OCI-LY3 (cell line): ENCODE measurements around the gene DNAAF8.

Experiments used
- H2AFZ ChIP-seq: fragments of 200-600, 300-600 bp; shearing (Covaris generic); 2 replicates; pipeline ENCODE4 v1.6.0; 2014; ENCODE audit warnings: antibody characterized with exemption, low read depth, low read length
- H3K27ac ChIP-seq: fragments of 200-600, 300-600 bp; sonication (generic); 2 replicates; pipeline ENCODE4 v1.5.1; 2014; ENCODE audit warnings: mild to moderate bottlenecking, low read length, moderate library complexity, mixed read lengths
- H3K27me3 ChIP-seq: fragments of 200-600, 300-600 bp; sonication (generic); 2 replicates; pipeline ENCODE4 v1.6.1; 2014; ENCODE audit warnings: low read depth, low read length, mixed read lengths
- H3K36me3 ChIP-seq: fragments of 200-600, 300-600 bp; sonication (generic); replicated peaks from 2 replicates; pipeline ENCODE3; 2014; ENCODE audit warnings: low read depth, low read length, mixed read lengths
- H3K4me1 ChIP-seq: fragments of 300-600, 200-600 bp; sonication (generic); 2 replicates; pipeline ENCODE4 v1.6.1; 2014; ENCODE audit warnings: low read length, mixed read lengths
- H3K4me2 ChIP-seq: fragments of 200-600, 300-600 bp; sonication (generic); 2 replicates; pipeline ENCODE4 v1.6.1; 2014; ENCODE audit warnings: low read length, mixed read lengths
- H3K4me3 ChIP-seq: fragments of 300-600, 200-600 bp; sonication (generic); 2 replicates; pipeline ENCODE4 v1.5.1; 2014; ENCODE audit warnings: antibody characterized with exemption, mild to moderate bottlenecking, low read length, moderate library complexity
- H3K79me2 ChIP-seq: fragments of 300-600, 200-600 bp; shearing (Covaris generic); 2 replicates; pipeline ENCODE4 v1.6.1; 2014; ENCODE audit warnings: mild to moderate bottlenecking, low read length, mixed read lengths
- H3K9ac ChIP-seq: fragments of 300-600, 200-600 bp; shearing (Covaris generic); 2 replicates; pipeline ENCODE4 v1.6.0; 2014; ENCODE audit warnings: mild to moderate bottlenecking, low read length, moderate library complexity
- H3K9me3 ChIP-seq: fragments of 200-600, 300-600 bp; shearing (Covaris generic); 2 replicates; pipeline ENCODE4 v1.6.1; 2014; ENCODE audit warnings: low read length, mixed read lengths; ENCODE audit not compliant: insufficient read depth
- H4K20me1 ChIP-seq: fragments of 200-600, 300-600 bp; sonication (generic); 2 replicates; pipeline ENCODE4 v1.6.1; 2016; ENCODE audit warnings: low read length, mixed read lengths; ENCODE audit not compliant: insufficient read depth
- EZH2phosphoT487 ChIP-seq: fragments of 200-600 bp; shearing (Covaris generic); IDR thresholded peaks from 2 replicates; pipeline ENCODE4 v1.6.1; 2018; ENCODE audit warnings: antibody characterized with exemption, mixed run types, low read depth
- TF ChIP-seq, protein P1 (sequence below): fragments of 200-600, 300-600 bp; sonication (generic); IDR thresholded peaks from 2 replicates; pipeline ENCODE4 v1.5.1; 2014; ENCODE audit warnings: antibody characterized with exemption, low read length, low read depth

The DNAAF8 gene

DNA sequence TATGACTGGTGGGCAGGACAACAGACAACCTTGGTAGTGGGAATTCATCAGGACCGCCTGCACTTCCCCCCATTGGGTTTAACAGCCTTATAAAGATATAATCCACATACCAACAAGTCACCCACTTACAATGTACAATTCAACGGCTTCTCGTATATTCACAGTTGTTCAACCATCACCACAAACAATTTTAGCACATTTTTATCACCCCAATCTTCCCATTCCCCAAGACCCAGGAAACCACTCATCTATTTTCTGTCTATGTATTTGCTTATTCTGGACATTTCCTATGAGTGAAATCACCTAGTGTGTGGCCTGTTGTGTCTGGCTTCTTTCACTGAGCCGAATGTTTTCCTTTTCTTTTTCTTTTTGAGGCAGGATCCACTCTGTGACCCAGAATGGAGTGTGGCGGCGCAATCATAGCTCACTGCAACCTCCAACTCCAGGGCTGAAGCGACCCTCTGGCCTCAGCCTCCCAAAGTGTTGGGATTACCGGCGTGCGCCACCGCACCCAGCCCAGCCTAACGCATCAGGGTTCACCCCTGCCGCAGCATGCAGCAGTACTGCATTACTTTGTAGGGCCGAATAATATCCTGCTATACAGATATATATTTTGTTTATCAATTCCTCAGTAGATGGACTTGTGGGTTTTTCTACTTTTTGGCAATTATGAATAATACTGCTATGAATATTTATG lies 11.1 kb upstream of the DNAAF8 start:
- TF ChIP-seq, protein P1, sequence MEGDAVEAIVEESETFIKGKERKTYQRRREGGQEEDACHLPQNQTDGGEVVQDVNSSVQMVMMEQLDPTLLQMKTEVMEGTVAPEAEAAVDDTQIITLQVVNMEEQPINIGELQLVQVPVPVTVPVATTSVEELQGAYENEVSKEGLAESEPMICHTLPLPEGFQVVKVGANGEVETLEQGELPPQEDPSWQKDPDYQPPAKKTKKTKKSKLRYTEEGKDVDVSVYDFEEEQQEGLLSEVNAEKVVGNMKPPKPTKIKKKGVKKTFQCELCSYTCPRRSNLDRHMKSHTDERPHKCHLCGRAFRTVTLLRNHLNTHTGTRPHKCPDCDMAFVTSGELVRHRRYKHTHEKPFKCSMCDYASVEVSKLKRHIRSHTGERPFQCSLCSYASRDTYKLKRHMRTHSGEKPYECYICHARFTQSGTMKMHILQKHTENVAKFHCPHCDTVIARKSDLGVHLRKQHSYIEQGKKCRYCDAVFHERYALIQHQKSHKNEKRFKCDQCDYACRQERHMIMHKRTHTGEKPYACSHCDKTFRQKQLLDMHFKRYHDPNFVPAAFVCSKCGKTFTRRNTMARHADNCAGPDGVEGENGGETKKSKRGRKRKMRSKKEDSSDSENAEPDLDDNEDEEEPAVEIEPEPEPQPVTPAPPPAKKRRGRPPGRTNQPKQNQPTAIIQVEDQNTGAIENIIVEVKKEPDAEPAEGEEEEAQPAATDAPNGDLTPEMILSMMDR: no peak
- TF ChIP-seq EZH2phosphoT487: no peak
- Histone ChIP-seq H3K27me3 (no peaks in the 10 kb centered on the region), H3K9me3 (no peaks in the 10 kb centered on the region), H2AFZ (no peak overlapping the region), H3K79me2 (no peaks in the 10 kb centered on the region), H3K27ac (no peak overlapping the region), H3K36me3 (peaks cover 2% of the 10 kb centered on the region), H3K4me3 (no peak overlapping the region), H3K9ac (no peak overlapping the region), H3K4me1 (0 out of 2 replicates have a peak, but pooled peaks cover 3% of the 10 kb centered on the region), H3K4me2 (no peak overlapping the region), H4K20me1 (no peaks in the 10 kb centered on the region)

DNA sequence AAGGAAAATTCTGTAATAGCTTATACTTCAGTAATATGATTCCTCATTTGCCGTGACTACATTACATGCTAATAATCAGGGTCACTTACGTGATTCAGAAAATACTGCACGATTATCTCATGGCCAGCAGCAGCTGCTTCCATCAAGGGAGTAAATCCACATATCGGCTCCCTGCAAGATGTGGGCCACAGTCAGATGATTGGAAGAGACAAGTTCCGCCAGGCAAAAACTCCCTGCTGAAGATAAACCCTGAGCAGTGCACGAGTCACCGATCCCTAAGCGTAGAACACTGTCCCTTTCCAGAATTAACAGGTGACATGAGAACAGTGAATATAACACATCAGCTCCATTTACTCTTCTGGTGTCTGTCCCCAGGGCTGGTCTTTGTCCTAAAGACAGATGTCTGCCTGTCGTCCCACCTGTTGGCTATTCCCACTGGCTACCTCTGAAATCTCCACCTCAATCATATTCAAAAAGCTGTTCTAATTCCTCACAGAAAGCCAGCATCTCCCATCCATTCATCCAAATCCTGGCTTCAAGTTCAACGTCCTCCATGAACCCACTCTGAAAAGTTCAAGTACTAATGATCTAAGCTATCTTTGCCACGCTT lies 9.6 kb upstream of the DNAAF8 start:
- no peak overlapping the region for H3K4me2 ChIP-seq
- H3K36me3 ChIP-seq: peaks cover 2% of the 10 kb centered on the region
- no peaks in the 10 kb centered on the region for H3K79me2 ChIP-seq
- no peak overlapping the region for H2AFZ ChIP-seq
- TF ChIP-seq EZH2phosphoT487: no peak
- TF ChIP-seq, protein P1: no peak
- no peak overlapping the region for H3K4me3 ChIP-seq
- no peaks in the 10 kb centered on the region for H3K9me3 ChIP-seq
- H4K20me1 ChIP-seq: no peaks in the 10 kb centered on the region
- no peaks in the 10 kb centered on the region for H3K27me3 ChIP-seq
- no peak overlapping the region for H3K9ac ChIP-seq
- no peaks in the 10 kb centered on the region for H3K4me1 ChIP-seq
- H3K27ac ChIP-seq: no peak overlapping the region

DNA sequence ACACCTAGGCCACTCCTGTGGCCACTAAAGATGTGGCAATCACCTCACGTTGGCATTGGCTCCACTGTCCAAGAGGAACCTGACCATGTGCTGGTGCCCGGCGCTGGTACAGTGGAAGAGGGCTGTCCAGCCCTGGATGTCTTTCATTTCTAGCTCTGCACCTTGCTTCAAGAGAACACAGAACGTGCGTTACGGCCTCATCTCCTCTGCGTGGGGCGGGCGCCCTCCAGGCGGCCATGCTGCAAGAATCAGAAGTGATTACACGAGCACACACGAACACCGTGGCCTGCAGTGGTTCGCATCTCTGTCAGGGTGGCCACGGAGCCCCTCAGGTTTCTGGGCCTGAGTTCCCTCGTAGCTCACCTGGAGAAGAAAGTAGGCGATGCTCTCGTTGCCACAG lies 7.7 kb upstream of the DNAAF8 start:
- H3K27ac ChIP-seq: no peak overlapping the region
- H3K9ac ChIP-seq: no peak overlapping the region
- no peaks in the 10 kb centered on the region for H3K9me3 ChIP-seq
- no peaks in the 10 kb centered on the region for H3K4me1 ChIP-seq
- no peak overlapping the region for H3K4me2 ChIP-seq
- H3K79me2 ChIP-seq: peaks cover under 1% of the 10 kb centered on the region; the same call in 1 of the 2 replicates
- no peaks in the 10 kb centered on the region for H4K20me1 ChIP-seq
- peaks cover 5% of the 10 kb centered on the region for H3K36me3 ChIP-seq
- H2AFZ ChIP-seq: no peak overlapping the region
- H3K4me3 ChIP-seq: no peak overlapping the region
- no peak for TF ChIP-seq EZH2phosphoT487
- TF ChIP-seq, protein P1: no peak
- no peaks in the 10 kb centered on the region for H3K27me3 ChIP-seq

DNA sequence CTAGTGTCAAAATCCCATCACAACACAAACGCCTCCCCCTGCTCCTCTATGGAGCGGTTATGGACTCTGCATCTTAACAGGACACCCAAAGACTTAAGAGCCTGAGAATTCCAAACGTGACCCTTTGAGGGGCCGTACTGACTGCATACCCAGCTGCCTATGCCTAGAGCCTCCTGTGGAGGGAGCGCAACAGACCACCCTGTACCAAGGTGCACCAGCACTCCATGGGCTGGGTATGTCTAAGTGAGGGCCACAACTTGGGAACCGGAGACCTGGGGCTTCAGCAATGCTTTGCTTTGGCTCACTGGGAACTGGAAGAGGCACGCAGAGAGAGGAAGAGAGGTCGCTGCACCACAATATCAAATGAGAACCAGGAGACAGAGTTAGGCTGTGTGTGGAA lies 5.7 kb upstream of the DNAAF8 start:
- Histone ChIP-seq H3K36me3 (peaks cover 5% of the 10 kb centered on the region), H3K27me3 (no peaks in the 10 kb centered on the region), H3K4me2 (no peak overlapping the region), H3K4me3 (no peak overlapping the region), H2AFZ (no peak overlapping the region), H3K9ac (no peak overlapping the region), H3K27ac (no peak overlapping the region), H3K79me2 (peaks cover 20% of the 10 kb centered on the region), H4K20me1 (no peaks in the 10 kb centered on the region), H3K9me3 (no peaks in the 10 kb centered on the region), H3K4me1 (no peaks in the 10 kb centered on the region)
- no peak for TF ChIP-seq EZH2phosphoT487
- TF ChIP-seq, protein P1: no peak
